Erythroblast (primary cell): ENCODE data around the gene ZNF385D.

Source experiments
- GATA1 ChIP-seq: IDR thresholded peaks from 2 replicates; pipeline ENCODE4 v1.6.1; 2011; ENCODE audit warnings: low read depth, mild to moderate bottlenecking, control low read depth, low read length, moderate library complexity
- POLR2A ChIP-seq: IDR thresholded peaks from 2 replicates; pipeline ENCODE4 v1.6.1; 2011; ENCODE audit warnings: mild to moderate bottlenecking, low read length

DNA sequence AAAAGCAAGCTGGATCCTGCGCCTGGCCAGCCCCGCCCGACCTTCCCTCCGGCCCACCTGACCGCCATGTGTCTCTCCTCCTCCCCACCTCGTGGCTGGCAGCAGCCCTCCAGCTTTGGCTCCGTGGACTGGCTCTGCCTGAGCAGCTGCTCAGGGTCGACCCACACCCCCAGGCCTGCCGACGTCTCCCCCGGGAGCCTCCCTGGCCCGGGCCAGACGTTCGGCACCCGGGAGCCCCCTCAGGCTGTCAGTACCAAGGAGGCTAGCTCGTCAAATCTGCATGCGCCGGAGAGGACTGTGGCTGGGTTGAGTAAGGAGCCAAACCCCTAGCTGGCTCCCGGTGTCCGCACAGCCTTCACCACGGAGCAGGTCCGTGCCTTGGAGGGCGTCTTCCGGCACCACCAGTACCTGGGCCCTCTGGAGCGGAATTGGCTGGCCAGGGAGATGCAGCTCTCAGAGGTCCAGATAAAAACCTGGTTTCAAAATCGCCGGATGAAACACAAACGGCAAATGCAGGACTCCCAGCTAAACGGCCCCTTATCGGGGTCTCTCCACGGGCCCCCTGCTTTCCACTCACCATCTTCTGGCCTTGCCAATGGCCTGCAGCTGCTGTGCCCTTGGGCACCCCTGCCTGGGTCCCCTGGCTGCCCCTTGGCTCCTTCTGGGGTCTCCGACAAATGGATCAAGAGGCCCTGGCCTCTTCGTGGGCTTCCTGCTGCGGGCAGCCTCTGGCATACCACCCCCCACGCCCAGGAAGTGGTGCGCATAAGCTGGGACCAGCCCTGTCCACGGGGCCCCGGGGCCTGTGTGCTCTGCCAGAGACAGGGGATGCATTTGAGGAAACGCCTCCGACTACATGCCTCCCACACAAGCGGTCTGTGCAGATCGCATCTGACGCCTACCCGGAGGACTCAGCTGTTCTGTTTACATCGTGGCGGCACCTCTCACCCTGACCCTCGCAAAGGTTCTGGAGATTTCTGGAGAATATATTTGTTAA, 345.0 kb downstream of the ZNF385D start:
- TF ChIP-seq POLR2A (no peak), GATA1 (no peak)
